Activated naive CD4-positive, alpha-beta T cell treated with anti-CD3 and anti-CD28 coated beads, Interleukin-2, amount 10 ng/mL, durations not matched to agents 7 days and 5 days (primary cell): ENCODE data around the gene TIRAP.

Source experiments
- CTCF ChIA-PET: fragments of 350-600 bp; sonication (Branson Sonifier 250); formaldehyde crosslinking; loops from one replicate; lab custom pipeline; 2021; ENCODE audit warnings: antibody characterized with exemption; lab: Charles Lee
- DNase-seq: peaks from one replicate; pipeline ENCODE4 v3.0.0-alpha.2; 2020
- H3K27ac Mint-ChIP-seq: one replicate; pipeline ENCODE4 v1.8.0; 2021; ENCODE audit warnings: mild to moderate bottlenecking, moderate library complexity, mixed read lengths
- H3K27me3 Mint-ChIP-seq: one replicate; pipeline ENCODE4 v1.8.0; 2021; ENCODE audit warnings: mild to moderate bottlenecking, mixed read lengths
- H3K36me3 Mint-ChIP-seq: one replicate; pipeline ENCODE4 v1.8.0; 2021; ENCODE audit warnings: mixed read lengths
- H3K4me1 Mint-ChIP-seq: one replicate; pipeline ENCODE4 v1.8.0; 2021; ENCODE audit warnings: mixed read lengths
- H3K4me3 Mint-ChIP-seq: one replicate; pipeline ENCODE4 v1.8.0; 2021; ENCODE audit warnings: mild to moderate bottlenecking, moderate library complexity, mixed read lengths
- H3K9me3 Mint-ChIP-seq: one replicate; pipeline ENCODE4 v1.8.0; 2021; ENCODE audit warnings: mixed read lengths

The TIRAP gene

DNA sequence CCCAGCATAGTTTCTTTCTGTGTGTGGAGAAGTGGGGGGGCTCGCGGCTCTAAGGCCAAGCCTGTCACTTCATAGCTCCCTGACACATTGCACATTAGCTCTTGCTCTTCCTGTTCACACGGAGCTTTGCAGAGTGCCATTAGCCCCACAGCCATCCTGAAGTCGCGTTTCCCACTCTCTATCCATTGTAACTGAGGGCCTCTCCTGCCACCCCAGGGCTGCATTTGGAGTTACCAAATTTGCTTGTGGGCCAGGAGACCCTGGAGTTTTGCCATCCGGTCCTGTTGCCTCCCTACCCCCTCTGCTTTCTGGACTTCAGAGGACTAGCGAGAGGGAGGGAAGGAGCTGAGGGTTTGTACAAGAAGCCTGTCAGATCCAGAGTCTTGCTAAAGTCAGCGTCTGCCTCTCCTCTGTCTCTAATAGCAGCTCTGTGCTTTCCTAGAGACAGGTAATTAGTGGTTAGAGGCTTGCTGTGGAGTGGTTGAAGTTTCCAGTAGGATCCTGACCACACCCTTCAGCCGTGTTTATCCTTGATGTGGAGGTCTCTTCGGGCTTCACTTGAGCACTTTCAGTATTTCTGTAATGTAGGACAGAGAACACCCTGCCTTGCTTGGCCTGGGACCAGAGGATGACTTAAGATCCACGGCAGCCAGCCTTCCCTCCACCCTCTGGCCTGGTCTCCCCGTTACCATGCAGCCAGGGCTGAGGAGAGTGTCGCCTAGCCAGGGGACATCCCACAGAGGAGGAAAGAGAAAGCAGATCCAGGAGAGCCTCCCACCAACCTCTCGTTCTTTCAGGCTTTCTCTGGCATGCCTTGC, 35.1 kb downstream of the TIRAP start:
- peaks cover 32% of the 10 kb centered on the region for H3K36me3 Mint-ChIP-seq
- CTCF ChIA-PET: interaction anchor here (0.8 to 2.0 kb wide), 8 partner anchors 7 to 165 kb away, joined by 3 to 16 read pairs (median 6); no protein-coding TSS in a partner anchor
- H3K4me3 Mint-ChIP-seq: peak overlapping the region; percentile 35
- DNase-seq: peak; percentile 43
- H3K27me3 Mint-ChIP-seq: no peaks in the 10 kb centered on the region
- peaks cover 37% of the 10 kb centered on the region for H3K4me1 Mint-ChIP-seq
- H3K27ac Mint-ChIP-seq: peak overlapping the region; percentile 88
- peaks cover 8% of the 10 kb centered on the region for H3K9me3 Mint-ChIP-seq

- peak overlapping the region; percentile 1 for H3K4me3 Mint-ChIP-seq
- CTCF ChIA-PET: interaction anchor here (0.8 to 2.0 kb wide), 9 partner anchors 8 to 164 kb away, joined by 3 to 16 read pairs (median 4); no protein-coding TSS in a partner anchor
- DNase-seq: peak; percentile 56
- peaks cover 37% of the 10 kb centered on the region for H3K4me1 Mint-ChIP-seq
- peaks cover 30% of the 10 kb centered on the region for H3K36me3 Mint-ChIP-seq
- H3K27me3 Mint-ChIP-seq: no peaks in the 10 kb centered on the region
- peak overlapping the region; percentile 88 for H3K27ac Mint-ChIP-seq
- peaks cover 8% of the 10 kb centered on the region for H3K9me3 Mint-ChIP-seq
Measured at GRCh38 chr11:126318574-126319373, 35.9 kb downstream of the TIRAP start.

- H3K4me3 Mint-ChIP-seq: no peak overlapping the region
- H3K4me1 Mint-ChIP-seq: peaks cover 37% of the 10 kb centered on the region
- no peak for DNase-seq
- no peak overlapping the region for H3K27ac Mint-ChIP-seq
- H3K9me3 Mint-ChIP-seq: peaks cover 8% of the 10 kb centered on the region
- H3K36me3 Mint-ChIP-seq: peaks cover 26% of the 10 kb centered on the region
- H3K27me3 Mint-ChIP-seq: no peaks in the 10 kb centered on the region
- CTCF ChIA-PET: interaction anchor here (0.8 to 2.0 kb wide), 6 partner anchors 8 to 161 kb away, joined by 3 to 16 read pairs (median 8); no protein-coding TSS in a partner anchor
Measured at GRCh38 chr11:126319374-126319740, 36.5 kb downstream of the TIRAP start.

- no peak overlapping the region for H3K27ac Mint-ChIP-seq
- CTCF ChIA-PET: no interaction called here
- DNase-seq: no peak
- no peaks in the 10 kb centered on the region for H3K27me3 Mint-ChIP-seq
- H3K4me3 Mint-ChIP-seq: no peak overlapping the region
- no peaks in the 10 kb centered on the region for H3K9me3 Mint-ChIP-seq
- peaks cover 21% of the 10 kb centered on the region for H3K4me1 Mint-ChIP-seq
- H3K36me3 Mint-ChIP-seq: peaks cover 7% of the 10 kb centered on the region
Measured at GRCh38 chr11:126322996-126323395, 40.1 kb downstream of the TIRAP start.

- Mint-ChIP-seq H3K4me3 (no peak overlapping the region), H3K27ac (no peak overlapping the region), H3K27me3 (no peaks in the 10 kb centered on the region), H3K4me1 (no peaks in the 10 kb centered on the region), H3K36me3 (peaks cover 8% of the 10 kb centered on the region), H3K9me3 (no peaks in the 10 kb centered on the region)
- CTCF ChIA-PET: interaction anchor here (0.6 to 0.9 kb wide), 2 partner anchors 17 to 43 kb away, joined by 3 read pairs; no protein-coding TSS in a partner anchor
- no peak for DNase-seq
Measured at GRCh38 chr11:126327281-126328000, 44.5 kb downstream of the TIRAP start.

- no peak for DNase-seq
- no peak overlapping the region for H3K4me3 Mint-ChIP-seq
- H3K36me3 Mint-ChIP-seq: peaks cover 11% of the 10 kb centered on the region
- no peaks in the 10 kb centered on the region for H3K27me3 Mint-ChIP-seq
- CTCF ChIA-PET: interaction anchor here (0.6 to 2.6 kb wide), 3 partner anchors 10 to 44 kb away, joined by 3 to 7 read pairs (median 3); no protein-coding TSS in a partner anchor
- H3K4me1 Mint-ChIP-seq: no peaks in the 10 kb centered on the region
- no peak overlapping the region for H3K27ac Mint-ChIP-seq
- H3K9me3 Mint-ChIP-seq: no peaks in the 10 kb centered on the region
Measured at GRCh38 chr11:126328001-126328390, 45.1 kb downstream of the TIRAP start.

DNA sequence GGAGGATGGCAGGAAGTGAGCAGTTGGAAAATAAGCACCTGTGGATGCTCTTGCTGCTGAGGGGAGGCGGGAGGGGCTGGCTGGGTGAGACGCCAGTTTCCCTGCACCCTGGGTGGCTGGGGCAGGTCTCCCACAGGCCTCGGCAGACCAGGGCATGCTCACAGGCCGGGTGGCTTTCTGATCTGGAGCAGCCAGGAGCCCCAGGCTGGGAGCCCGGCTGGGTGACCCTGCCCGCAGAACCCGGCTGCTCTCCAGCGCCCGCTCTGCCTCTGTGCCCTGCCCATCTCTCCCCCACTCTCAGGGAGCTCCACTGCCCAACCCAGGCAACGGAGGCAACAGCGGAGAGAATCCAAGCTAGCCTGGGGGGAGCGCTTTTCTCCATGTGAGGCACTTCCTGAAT, 45.6 kb downstream of the TIRAP start:
- H3K4me3 Mint-ChIP-seq: no peak overlapping the region
- peaks cover 15% of the 10 kb centered on the region for H3K36me3 Mint-ChIP-seq
- H3K4me1 Mint-ChIP-seq: no peaks in the 10 kb centered on the region
- DNase-seq: no peak
- no peaks in the 10 kb centered on the region for H3K9me3 Mint-ChIP-seq
- no peaks in the 10 kb centered on the region for H3K27me3 Mint-ChIP-seq
- CTCF ChIA-PET: interaction anchor here (0.9 to 2.6 kb wide), 2 partner anchors 10 to 44 kb away, joined by 3 to 7 read pairs; no protein-coding TSS in a partner anchor
- H3K27ac Mint-ChIP-seq: no peak overlapping the region

DNA sequence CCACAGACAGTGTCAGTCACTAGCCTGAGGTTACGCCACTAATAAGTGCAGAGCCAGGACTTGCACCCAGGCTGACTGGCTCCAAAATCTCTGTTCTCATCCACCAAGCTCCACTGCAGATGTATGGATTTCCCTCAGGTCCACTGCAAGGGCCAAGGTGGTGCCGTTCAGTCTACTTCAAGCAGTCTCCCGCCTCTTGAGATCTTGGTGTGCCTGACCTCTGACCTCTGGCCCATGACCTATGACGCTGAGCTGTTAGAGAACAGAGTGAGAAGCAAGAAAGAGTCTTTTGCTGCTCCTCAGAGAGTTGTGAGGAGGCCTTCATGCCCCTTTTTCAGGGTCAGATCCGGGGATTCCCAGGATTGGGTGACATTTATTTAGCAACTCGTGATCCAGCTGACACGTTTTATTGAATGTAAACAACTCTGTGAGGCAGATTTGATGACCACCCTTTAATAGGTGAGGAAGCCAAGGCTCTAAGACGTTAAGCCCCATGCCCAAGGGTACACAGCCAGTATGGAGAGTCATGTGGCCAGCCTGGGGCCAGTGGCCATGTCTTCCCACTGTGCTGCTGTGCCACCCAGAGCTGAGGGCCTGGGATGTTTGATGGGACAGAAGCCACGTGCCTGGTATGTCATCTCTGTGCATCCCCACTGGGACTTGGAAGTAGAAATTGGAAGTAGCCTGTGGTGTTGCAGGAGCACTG, 46.2 kb downstream of the TIRAP start:
- no peak for DNase-seq
- Mint-ChIP-seq H3K27ac (peak overlapping the region; percentile 34), H3K4me1 (no peaks in the 10 kb centered on the region), H3K9me3 (no peaks in the 10 kb centered on the region), H3K4me3 (no peak overlapping the region), H3K36me3 (peaks cover 21% of the 10 kb centered on the region), H3K27me3 (no peaks in the 10 kb centered on the region)
- CTCF ChIA-PET: interaction anchor here (0.6 to 2.6 kb wide), 2 partner anchors 11 to 18 kb away, joined by 3 to 7 read pairs; no protein-coding TSS in a partner anchor

DNA sequence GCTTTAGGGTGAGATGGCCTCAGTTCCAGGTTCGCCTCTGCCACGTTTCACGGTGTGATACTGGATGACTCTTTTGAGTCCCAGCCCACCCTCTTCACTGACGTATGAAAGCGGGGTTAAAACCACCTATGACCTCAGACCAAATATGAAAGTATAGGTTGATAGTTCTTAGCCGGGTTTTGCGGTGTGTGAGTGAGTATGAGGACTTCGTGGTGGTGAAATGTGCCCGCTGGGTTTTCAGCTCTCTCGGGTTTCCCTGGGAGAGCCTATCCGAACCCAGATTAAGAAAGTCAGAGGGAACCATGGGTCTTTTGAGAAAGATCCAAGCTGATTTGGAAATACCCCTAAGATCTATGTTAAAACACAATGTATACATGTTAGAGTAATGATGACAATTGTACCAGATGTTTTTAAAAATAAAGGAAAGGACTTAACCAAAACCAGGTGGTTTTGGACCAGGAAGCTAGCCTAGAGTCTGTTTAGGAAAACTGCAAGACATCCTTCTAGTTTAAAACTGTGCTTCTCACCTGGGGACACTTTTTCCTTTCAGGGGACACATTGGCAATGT, 46.8 kb downstream of the TIRAP start:
- no peak overlapping the region for H3K27ac Mint-ChIP-seq
- peaks cover 21% of the 10 kb centered on the region for H3K36me3 Mint-ChIP-seq
- H3K9me3 Mint-ChIP-seq: no peaks in the 10 kb centered on the region
- CTCF ChIA-PET: interaction anchor here (0.6 to 2.6 kb wide), 2 partner anchors 11 to 19 kb away, joined by 3 to 7 read pairs; no protein-coding TSS in a partner anchor
- no peak overlapping the region for H3K4me3 Mint-ChIP-seq
- no peak for DNase-seq
- H3K27me3 Mint-ChIP-seq: no peaks in the 10 kb centered on the region
- no peaks in the 10 kb centered on the region for H3K4me1 Mint-ChIP-seq

DNA sequence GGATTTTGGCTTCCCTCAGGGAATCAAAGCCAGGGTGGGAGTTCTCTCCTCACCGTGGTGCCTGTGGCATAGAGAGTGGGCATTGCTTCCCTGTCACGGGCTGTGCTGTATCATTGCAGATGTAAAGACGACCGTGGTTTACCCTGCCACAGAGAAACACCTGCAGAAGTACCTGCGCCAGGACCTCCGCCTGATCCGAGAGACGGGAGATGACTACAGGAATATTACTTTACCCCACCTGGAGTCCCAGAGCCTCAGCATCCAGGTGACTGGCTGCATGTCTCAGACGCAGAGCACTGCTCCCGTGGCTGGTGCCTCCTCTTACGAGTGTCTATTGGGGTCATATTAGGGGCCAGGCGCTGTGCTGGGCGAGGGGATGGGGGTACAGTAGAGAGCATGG, 48.4 kb downstream of the TIRAP start:
- no peak for DNase-seq
- peaks cover 26% of the 10 kb centered on the region for H3K36me3 Mint-ChIP-seq
- H3K4me1 Mint-ChIP-seq: peaks cover 5% of the 10 kb centered on the region
- no peaks in the 10 kb centered on the region for H3K9me3 Mint-ChIP-seq
- no peaks in the 10 kb centered on the region for H3K27me3 Mint-ChIP-seq
- CTCF ChIA-PET: no interaction called here
- H3K27ac Mint-ChIP-seq: no peak overlapping the region
- H3K4me3 Mint-ChIP-seq: no peak overlapping the region

DNA sequence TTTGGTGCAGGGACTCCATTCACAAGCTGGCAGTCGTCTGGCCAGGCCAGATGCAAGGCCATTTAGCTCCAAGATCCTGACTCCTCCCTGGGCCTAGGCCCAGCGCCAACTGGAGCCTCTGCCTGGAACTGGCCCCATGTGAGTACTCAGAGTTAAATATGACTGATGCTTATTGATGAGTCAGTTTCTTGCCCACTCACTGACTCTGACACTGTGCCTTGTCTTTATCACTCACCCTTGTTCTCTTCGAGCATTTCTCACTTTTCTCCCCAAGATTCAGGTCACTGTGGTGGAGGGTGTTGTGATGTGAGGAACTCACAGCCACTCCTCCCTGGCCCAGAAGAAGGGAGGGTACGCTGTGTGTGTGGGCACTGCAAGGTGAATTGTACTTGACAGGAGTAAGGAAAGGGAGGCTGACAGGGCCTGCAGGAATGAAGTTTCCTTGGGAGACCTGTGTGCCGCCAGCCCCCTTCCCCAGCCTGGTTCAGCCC, 49.4 kb downstream of the TIRAP start:
- CTCF ChIA-PET: no interaction called here
- Mint-ChIP-seq H3K4me3 (no peak overlapping the region), H3K9me3 (no peaks in the 10 kb centered on the region), H3K36me3 (peaks cover 26% of the 10 kb centered on the region), H3K27ac (no peak overlapping the region), H3K27me3 (no peaks in the 10 kb centered on the region), H3K4me1 (peaks cover 9% of the 10 kb centered on the region)
- DNase-seq: no peak

- H3K4me3 Mint-ChIP-seq: no peak overlapping the region
- H3K27me3 Mint-ChIP-seq: no peaks in the 10 kb centered on the region
- H3K4me1 Mint-ChIP-seq: peaks cover 9% of the 10 kb centered on the region
- H3K36me3 Mint-ChIP-seq: peaks cover 26% of the 10 kb centered on the region
- H3K27ac Mint-ChIP-seq: no peak overlapping the region
- DNase-seq: no peak
- CTCF ChIA-PET: no interaction called here
- H3K9me3 Mint-ChIP-seq: no peaks in the 10 kb centered on the region
Measured at GRCh38 chr11:126333142-126333541, 50.2 kb downstream of the TIRAP start.
